Body of pancreas (tissue), 4 donors: ENCODE measurements around the gene CAMK1D. TPM values are rescaled to one million over a fixed set of nuclear protein-coding genes. Genes with fewer than 3 reads are reported as not detected.

Experiments used
- ATAC-seq: fragments of 150-250 bp; one replicate; pipeline ENCODE4 v1.9.1; 2016
- DNase-seq, 4 donors: peaks; one replicate each; pipeline ENCODE4 v3.0.0-alpha.2; 2019
- H3K27ac ChIP-seq, 4 donors: fragments of 200-600 bp; sonication (generic); 1 replicate in 3 of 4; 2 replicates in 1 of 4; pipeline versions ENCODE4 v1.5.1 to v1.6.1; 2016 to 2019; ENCODE audit warnings: mild to moderate bottlenecking in 1 of 4, mixed read lengths in 1 of 4, moderate library complexity in 1 of 4
- H3K27me3 ChIP-seq, 2 donors: fragments of 200-600 bp; sonication (generic); one replicate each; pipeline ENCODE4 v1.6.0; 2016; ENCODE audit warnings: mild to moderate bottlenecking in 1 of 2
- H3K36me3 ChIP-seq, 2 donors: fragments of 200-600 bp; sonication (generic); replicated peaks in 1 of 2; 2 replicates each; pipeline ENCODE4 v1.5.1; 2016; ENCODE audit warnings: low read depth in 2 of 2; ENCODE audit not compliant: insufficient read depth in 1 of 2
- H3K4me1 ChIP-seq: fragments of 200-600 bp; sonication (generic); one replicate; pipeline ENCODE4 v1.6.0; 2016
- H3K4me3 ChIP-seq, 2 donors: fragments of 200-600 bp; sonication (generic); 1 replicate in 1 of 2; 2 replicates in 1 of 2; pipeline ENCODE4 v1.5.1; 2016 to 2019
- H3K9me3 ChIP-seq, 3 donors: fragments of 200-600 bp; sonication (generic); 1 replicate in 2 of 3; 2 replicates in 1 of 3; pipeline ENCODE4 v1.5.1; 2016
- CTCF ChIP-seq, 7 experiments: fragments of 450-650 bp in 4 of 7; fragments of 200-600 bp in 3 of 7; sonication (generic) in 3 of 7; IDR thresholded peaks; one replicate each; pipeline ENCODE4 v1.5.1; 2016 to 2019; ENCODE audit warnings: antibody characterized with exemption in 7 of 7
- POLR2A ChIP-seq, 3 donors: fragments of 450-650 bp; IDR thresholded peaks; one replicate each; pipeline ENCODE4 v1.6.1; 2016; ENCODE audit warnings: antibody characterized with exemption in 3 of 3, mild to moderate bottlenecking in 2 of 3
- WGBS, 2 donors: methylation state at CpG; one replicate each; pipeline ENCODE4 v1.1.5; 2017; 5-methylcytosine and 5-hydroxymethylcytosine counted together
- intact Hi-C: fragments of 100-400 bp; cut with DNase I; formaldehyde crosslinking; loops from one replicate; pipeline ENCODE4 v1.15.1; 2023
- total RNA-seq, 2 donors: library from RNA; depleted of rRNA; stranded (reverse); fragments of >200 nt; gene quantifications; one replicate each; pipeline ENCODE4 v1.1.0, GENCODE V29; 2016

The CAMK1D gene
- total RNA-seq, 2 donors from 2014 or later = 12.5 to 14.2 TPM

DNA sequence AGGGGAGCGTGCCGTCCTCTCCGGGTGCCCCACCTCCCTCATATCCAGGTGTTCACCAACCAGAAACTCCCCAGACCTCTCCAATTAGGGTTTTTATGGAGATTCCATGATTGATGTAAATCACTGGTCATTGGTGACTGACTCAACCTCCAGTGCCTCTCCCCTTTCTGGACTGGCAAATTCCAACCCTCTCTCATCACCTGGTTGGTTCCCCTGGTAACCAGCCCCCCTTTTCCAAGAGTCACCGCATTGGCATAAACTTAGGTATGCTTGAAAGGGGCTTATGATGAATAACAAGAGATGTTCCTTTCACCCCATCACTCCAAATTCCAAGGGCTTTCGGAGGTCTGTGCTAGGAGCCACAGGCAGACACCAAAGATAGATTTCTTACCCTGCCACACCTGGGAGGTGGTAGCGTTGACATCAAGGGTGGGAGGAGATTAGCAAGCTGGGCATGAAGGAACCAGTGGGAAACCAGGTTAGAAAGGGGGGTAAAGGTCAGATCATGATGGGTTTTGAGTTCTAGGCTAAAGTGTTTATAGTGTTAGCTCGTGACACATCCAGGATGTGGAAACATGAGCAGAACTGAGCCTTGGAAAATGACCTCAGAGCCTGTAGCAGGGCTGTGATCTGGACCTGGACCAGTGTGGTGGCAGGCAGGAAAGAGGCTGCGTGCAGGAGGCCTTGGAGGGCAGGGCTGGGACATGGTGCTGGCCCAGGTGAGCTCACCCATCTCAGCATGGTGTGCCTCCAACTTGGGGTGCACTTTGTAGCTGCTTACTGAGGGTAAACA, 45.1 kb downstream of the CAMK1D start:
- H3K4me1 ChIP-seq = peaks cover 39% of the 10 kb centered on the region
- ATAC-seq (no peak), DNase-seq (peak in 1 of 4 donors; percentile 56)
- no peaks in the 10 kb centered on the region for H3K36me3 ChIP-seq
- intact Hi-C loops = no loop called here
- WGBS, 2 donors = 73 to 91% methylated on average over 6 to 8 of the region's 8 CpGs
- H3K27me3 ChIP-seq = no peaks in the 10 kb centered on the region
- H3K27ac ChIP-seq = no peak overlapping the region
- no peak overlapping the region for H3K4me3 ChIP-seq
- no peaks in the 10 kb centered on the region for H3K9me3 ChIP-seq
- TF ChIP-seq POLR2A (IDR thresholded peaks at IDR 0.05) = no peak
- TF ChIP-seq CTCF (IDR thresholded peaks at IDR 0.05) = no peak

- Histone ChIP-seq H3K27me3 (no peaks in the 10 kb centered on the region), H3K9me3 (no peaks in the 10 kb centered on the region), H3K36me3 (no peaks in the 10 kb centered on the region), H3K4me1 (peaks cover 25% of the 10 kb centered on the region), H3K27ac (peak overlapping the region in 2 of 4 donors; percentile 0 to 24), H3K4me3 (no peak overlapping the region)
- 88 to 95% methylated on average over 9 of the region's 9 CpGs for WGBS, 2 donors
- DNase-seq = no peak
- TF ChIP-seq CTCF (IDR thresholded peaks at IDR 0.05) = no peak
- no peak for TF ChIP-seq POLR2A (IDR thresholded peaks at IDR 0.05)
- ATAC-seq = no peak
- intact Hi-C loops = no loop called here
These were observed 46.7 kb downstream of the CAMK1D start for GRCh38 chr10:12396093-12396492.

- peak; percentile 33 to 72 (median 52) for DNase-seq
- ATAC-seq = peak; percentile 61
- H3K27me3 ChIP-seq = no peaks in the 10 kb centered on the region
These were observed 47.2 kb downstream of the CAMK1D start for GRCh38 chr10:12396567-12396966.

GRCh38 chr10:12397147-12397896, 48.0 kb downstream of the CAMK1D start:
- Histone ChIP-seq H3K9me3 (no peaks in the 10 kb centered on the region), H3K4me1 (peaks cover 18% of the 10 kb centered on the region), H3K27me3 (no peaks in the 10 kb centered on the region), H3K27ac (peak overlapping the region in 3 of 4 donors; percentile 9 to 26 (median 24)), H3K4me3 (no peak overlapping the region), H3K36me3 (no peaks in the 10 kb centered on the region)
- ATAC-seq = no peak
- no peak for TF ChIP-seq CTCF (IDR thresholded peaks at IDR 0.05)
- no peak for TF ChIP-seq POLR2A (IDR thresholded peaks at IDR 0.05)
- DNase-seq = peak in 1 of 4 donors; percentile 34
- intact Hi-C loops = no loop called here
- 63 to 66% methylated on average over 10 of the region's 10 CpGs for WGBS, 2 donors

More at GRCh38 chr10:12396567-12396966, 47.2 kb downstream of the CAMK1D start:
- Histone ChIP-seq H3K27ac (peak overlapping the region in 2 of 4 donors; percentile 0 to 24), H3K36me3 (no peaks in the 10 kb centered on the region), H3K9me3 (no peaks in the 10 kb centered on the region), H3K4me3 (no peak overlapping the region), H3K4me1 (peaks cover 20% of the 10 kb centered on the region)
- 32 to 55% methylated on average over 3 to 6 of the region's 6 CpGs for WGBS, 2 donors
- TF ChIP-seq POLR2A (IDR thresholded peaks at IDR 0.05) = no peak
- no peak for TF ChIP-seq CTCF (IDR thresholded peaks at IDR 0.05)
- intact Hi-C loops = no loop called here
